M059J (cell line): Measurements from ENCODE around the gene DNAJA3. TPM values are rescaled to one million over a fixed set of nuclear protein-coding genes. Genes with fewer than 3 reads are reported as not detected.

ENCODE experiments used
- DNase-seq: peaks from one replicate; pipeline ENCODE4 v3.0.0-alpha.2; 2012; ENCODE audit warnings: low read depth
- total RNA-seq: library from RNA; depleted of rRNA; stranded (reverse); fragments of >200 nt; shearing (Covaris generic); gene quantifications from 2 replicates; pipeline ENCODE4 v1.2.3, GENCODE V29; 2014

Gene DNAJA3
- total RNA-seq, 1 experiment from 2014 or later: 69.0 TPM

DNA sequence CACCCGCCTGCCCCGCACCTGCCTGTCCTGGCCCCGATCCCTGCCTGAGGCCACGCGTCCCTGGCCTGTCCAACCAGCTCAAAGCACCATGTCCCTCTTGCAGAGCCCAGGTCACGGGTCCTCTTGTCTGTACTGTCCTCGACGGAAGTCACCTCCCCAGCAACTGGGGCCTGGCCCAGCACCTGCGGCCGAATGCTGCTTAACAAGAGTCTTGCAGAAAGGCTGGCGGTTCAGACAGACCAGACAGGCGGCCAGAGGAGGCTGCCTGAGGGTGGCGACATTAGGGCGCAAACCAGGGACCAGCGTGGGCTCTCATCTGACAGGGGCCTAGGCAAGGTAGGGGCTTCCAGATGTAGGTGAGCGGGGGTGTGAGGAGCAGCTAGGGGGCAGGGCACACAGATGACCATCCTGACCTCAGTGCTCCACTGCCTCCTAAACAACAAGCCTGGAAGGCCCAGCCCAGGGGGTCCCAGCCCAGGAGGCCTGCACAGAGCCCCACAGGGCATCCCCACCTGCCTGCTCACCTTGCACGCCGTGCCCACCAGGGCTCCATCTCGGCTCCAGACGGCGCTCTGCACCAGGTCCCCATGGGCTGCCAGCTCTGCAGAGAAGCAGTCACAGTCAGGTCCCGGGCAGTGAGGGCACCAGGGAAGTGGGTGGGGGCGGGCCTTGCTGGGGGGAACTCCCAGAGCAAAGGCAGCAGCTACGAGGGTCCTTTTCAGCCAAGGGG is 20.5 kb upstream of the DNAJA3 start:
- no peak for DNase-seq

DNA sequence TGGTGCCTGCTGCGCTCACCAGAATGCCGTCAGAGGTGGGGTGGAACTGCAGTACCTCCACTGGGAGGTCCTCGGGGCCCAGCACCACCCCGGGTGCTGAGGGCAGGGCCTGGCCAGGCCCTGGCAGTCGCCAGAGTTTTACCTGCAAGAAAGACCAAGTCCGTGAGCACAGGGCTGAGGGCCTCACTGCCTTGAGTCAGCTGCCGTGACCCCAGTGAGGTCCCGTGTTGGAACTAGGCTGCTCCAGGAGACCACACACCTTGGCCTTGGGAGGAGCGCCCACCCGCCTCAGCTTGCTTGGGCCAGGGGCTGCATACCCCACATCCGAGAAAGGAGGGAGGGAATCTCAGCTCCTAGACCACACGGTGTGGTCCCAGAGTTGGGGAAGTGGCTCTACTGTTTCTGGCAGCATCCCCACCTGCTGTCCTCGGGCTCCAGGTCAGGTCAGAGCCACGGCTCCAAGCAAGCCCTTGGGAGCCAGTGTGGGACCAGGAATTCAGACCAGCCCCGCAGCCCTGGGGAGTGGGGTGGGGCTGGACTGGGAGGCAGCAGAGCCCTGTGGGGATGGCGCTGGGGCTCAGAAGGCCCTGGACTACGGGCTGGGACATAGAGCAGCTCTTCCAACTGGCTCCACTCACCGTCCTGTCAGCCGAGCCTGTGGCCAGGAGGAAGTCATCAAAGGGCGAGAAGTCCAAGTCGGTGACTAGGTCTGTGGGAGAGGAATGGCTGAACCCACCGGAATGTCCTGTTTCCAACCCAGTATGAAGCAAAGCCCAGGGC is 17.9 kb upstream of the DNAJA3 start:
- DNase-seq: peak; percentile 65

DNA sequence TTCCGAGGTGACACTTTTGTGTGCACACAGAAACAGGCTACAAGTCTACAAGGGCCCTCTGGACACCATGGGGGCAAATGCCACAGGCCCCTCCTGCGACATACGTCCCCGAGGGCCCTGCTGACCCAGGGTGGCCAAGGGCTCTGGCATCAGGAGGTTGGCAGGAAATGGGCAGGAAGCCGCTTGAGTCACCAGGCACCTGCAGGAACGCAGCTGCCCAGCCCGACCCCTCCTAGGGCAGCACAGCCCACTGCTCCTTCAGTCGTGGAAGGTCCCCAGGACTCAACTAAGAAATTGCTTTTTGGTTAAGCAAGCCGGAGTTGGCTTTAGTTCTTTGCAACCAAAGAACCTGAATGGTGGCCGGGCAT is 17.4 kb upstream of the DNAJA3 start:
- DNase-seq: no peak

DNA sequence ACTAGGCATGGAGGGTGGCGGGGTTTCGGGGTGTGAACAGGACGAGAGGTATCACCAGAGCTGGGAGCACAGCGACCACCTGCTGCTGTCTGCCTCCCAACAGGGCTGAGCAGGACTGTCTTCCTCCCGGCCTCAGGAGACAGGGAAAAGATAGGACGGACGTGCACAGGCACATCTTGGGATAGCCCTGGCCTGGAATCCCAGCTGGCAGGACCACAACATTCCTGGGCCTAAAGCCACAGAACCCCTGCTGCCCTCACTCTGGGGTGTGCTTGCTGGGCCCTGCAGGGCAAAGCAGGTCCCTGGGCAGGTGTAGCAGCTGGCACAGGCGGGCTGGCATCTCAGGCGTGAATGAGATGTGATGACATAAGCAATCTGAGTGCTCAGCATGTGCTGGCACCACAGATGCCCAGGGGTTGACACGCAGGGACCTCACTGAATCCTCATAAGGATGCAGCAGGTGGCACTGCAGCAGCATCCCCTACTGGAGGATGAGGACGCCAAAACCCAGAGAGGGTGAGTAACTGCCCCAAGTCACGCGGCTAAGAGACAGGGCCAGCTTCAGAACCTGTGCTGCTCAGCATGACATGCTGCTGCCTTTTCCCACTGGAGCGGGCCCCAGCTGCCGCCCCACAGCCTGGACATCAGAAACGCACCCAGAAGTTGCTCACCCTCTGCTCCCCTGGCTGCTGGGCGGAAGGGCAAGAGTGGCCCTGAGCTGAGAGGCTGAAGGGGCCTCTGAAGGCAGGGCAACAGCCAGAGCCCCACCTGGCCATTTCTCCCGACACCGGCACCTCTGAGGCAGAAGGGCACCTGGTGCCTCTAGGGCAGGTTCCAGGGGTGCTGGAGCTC is 16.4 kb upstream of the DNAJA3 start:
- no peak for DNase-seq

DNA sequence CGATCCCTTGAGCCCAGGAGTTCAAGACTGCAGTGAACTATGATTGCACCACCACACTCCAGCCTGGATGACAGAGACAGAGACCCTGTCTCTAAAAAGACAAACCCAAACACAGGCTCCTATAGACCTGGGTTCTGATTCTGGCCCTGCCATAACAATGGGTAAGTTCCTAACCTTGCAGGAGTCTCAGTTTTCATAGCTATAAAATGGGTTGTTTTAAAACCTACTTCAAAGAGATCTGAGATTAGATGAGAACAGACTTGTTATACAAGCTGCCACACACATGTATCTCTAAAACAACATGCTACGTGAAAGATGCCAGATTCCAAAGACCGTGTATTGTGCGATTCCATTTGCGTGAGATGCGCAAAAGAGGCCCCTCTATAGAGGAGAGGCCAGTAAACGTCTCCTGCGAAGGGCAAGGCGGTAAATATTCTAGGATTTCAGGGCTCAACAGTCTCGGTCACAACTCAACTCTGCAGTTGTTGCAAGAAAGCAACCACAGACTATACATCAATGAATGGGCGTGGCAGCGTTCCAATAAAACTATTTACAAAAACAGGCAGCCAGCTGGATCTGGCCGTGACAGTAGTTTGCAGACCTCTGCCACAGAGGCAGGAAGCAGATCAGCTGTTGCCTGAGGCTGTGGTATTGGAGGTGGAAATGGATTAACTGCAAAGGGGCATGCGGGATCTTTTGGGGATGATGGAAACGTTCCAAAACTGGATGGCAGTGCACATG is 15.2 kb upstream of the DNAJA3 start:
- DNase-seq: peak; percentile 84

DNA sequence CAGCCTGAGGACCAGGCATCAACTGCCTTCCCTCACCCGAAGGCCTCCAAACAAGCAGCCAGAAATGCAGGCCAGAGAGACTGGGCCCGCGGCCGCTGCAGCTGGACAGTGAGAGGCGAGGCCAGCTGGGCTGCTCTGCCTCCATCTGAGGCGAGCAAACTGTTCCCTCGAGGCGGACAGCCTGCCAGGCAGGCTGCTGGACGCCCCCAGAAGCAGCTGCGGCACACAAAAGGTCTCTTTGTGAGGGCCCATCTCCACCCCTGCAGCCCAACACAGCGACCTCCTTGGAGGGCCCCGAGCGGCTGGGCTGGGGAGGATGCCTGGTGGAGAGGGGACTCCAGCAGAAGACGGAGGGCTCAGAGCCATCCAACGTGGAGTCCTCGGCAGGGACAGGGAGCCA is 14.0 kb upstream of the DNAJA3 start:
- DNase-seq: no peak

DNA sequence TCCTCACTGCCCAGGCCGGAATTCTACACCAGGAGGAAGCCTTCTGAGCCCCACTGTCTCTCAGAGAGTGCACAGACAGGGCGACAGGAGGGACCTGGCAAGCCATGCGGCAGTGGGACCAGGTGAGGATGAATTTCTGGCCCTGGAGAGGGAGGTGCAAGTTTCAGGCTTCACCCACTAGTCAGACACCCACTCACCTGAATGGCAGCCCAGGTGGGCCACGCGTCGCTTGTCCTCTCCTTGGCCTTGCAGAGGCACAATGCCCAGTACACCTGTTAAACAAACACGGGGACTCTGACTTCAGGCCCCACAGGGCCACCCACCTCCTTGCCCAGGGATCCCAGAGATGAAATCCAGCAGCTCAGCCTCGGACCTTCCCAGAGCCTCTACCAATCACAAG is 13.5 kb upstream of the DNAJA3 start:
- DNase-seq: no peak

DNA sequence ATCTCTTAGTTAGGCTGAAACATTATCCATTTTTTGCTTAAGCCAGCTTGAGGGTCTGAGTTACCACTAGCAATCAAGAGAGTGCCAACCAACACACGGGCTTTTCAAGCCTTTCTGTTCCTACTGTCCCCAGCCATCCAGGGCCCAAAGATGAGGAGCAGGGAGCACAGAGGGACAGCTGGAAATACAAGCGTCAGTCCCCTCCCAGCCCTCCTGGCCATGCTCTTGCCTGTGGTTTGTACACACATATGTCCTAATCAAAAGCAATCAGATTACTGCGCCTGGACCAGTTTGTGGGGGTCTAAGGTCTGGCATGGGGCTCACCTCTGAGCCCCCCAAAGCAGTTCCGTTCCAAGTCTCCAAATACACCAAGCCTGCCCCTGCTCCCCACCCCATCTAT is 12.8 kb upstream of the DNAJA3 start:
- DNase-seq: no peak

DNA sequence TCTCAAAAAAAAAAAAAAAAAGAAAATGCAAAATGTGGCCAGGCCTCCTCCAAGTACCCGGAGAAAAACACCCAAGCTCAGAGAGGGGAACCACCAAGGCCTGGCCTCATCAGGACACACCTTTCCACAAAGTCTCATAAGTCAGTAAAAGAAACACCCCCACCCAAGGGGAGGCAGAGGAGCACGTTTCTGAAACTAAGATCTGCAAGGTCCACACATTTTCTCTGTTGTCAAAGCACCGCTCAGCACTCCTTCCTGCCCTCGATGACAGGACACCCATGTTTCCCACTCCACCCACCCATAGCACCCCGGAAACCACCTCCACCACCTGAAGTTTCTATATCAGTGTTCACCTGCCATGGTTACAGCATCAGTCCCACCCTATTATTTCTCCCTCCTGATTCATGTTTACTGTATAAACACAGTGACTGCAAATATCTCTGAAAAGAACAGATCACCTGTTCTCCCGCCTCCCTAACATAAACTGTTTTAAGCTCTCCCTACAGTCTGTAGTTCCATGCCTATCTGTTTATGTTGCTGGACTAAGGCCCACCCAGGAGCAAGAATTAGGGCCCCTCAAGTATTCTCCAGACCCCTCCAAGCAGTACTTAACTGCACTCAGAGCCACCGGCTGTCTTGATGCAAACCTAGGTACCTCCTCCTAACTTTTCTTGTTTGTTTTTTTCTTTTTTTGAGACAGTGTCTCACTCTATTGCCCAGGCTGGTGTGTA is 11.3 kb upstream of the DNAJA3 start:
- no peak for DNase-seq

DNA sequence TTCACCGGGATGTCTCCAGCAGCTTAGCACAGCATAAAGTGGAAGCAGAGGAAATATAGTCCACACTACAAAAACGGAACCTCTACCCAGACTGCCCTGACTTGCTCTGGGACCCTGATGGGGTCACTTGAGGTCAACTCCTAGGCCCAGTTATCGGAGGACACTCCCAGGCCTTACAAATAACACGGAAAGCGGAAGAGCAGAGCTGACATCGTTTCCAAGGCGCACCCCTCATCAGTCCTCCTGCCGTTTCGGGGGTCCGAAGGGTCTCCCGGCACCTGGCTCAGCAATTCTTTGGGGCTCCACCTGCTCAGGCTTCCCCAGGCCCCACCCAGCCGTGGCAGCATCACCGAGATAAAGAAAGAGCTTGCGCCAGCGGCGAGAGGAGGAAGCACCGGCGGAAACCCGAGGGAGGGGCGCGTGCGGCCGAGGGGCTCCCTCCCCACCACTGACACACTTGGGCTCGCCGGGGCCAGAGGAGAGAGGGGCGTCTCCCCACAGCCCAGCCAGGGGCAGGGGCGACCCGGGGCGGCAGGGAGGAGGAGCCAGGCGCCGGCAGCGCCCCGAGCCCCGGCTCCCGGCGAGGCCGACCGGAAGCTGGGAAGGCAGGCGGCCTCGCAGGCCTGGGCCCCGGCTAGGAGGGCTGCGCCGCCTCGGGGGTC is 10.0 kb upstream of the DNAJA3 start:
- no peak for DNase-seq

DNA sequence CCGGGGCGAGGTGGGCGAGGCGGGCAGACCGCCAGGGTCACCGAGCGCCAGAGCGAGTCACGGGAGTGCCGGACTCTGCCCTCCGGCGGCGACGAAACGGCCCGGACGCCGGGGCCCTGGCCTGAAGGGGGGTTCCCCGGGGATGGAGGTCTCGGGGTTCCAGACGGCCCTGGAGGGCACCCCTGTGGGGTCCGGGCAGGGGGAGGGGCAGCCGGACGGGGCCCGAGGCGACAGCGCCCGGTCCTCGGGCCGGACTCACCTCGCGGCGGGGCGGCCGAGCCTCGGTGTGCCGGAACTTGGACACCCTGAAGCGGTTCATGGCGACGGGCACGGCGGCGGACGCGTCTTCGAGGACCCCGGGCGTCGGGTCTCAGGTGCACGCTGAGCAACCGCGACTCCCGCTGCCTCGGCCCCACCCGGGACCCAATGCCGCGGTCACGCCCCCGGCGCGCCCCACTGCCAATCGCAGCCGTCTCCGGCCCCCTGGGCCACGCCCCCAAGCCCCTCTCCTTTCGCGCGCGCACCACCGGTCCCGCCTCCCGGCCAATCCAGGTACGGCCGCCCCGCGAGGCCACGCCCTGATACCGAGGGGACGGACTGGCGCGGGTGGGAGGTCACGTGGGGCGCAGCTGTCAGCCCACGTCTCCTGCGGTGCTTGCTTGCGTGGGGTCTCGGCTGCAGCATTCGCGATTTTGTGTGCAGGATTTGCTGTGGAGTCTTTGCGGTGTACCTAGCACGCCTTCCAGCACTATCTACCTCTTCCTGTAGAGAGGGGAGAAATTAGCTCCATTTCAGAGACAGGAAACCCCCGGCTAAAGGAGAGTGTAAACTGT is 9.3 kb upstream of the DNAJA3 start, which contains the start of gene CORO7:
TSS of gene CORO7 (minus strand) at position 397 of the 833 bp plus-strand sequence. CDS start at position 319, 78 bp downstream.
- peak; percentile 87 for DNase-seq

DNA sequence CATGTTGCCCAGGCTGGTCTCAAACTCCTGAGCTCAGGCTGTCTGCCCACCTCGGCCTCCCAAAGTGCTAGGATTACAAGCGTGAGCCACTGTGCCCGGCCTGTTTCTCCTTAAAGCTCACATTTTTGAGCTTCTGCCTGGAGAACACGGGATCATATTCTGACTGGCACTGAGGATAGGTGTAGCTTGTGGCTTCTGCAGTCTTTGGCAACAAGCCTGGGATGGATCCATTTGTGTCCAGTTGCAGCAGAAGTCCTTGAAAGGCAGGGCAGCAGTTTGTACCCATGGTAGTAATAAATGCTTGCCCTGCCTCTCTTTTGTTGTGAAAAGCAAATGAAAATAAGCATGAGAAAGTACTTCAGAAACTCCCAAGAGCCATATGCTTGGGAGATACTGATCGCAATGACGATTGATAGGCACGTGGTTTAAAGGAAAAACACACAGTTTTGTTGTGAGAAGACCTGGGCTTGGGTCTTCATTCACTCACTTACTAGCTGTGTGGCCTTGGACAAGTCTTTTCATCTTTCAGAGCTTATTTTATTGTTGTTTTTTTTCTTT is 6.2 kb upstream of the DNAJA3 start:
- DNase-seq: no peak

DNA sequence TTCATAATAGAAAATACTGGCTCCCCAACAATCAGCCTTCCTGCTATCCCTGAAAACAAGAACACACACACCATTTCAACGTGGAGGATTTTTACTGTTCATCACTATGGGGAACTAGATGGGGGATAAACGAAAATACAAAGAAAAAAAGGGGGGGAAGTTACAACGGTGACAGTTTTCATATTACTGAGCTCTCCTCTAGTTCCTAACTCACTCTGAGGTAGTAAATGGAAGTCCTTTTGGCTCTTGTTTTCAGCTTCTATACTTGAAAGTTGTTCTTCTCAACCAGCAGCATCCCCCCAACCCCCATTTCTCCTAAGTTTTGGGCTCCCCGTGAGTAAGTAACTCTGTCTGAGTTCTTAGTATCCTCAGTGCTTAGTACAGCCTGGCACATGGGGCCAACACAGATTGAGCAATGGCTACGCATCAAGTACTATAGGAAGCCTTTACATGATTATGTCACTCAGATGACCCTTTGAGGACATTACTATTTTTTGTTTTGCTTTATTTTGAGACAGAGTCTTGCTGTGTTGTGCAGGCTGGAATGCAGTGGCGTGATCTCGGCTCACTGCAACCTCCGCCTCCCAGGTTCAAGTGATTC is 5.1 kb upstream of the DNAJA3 start:
- no peak for DNase-seq

DNA sequence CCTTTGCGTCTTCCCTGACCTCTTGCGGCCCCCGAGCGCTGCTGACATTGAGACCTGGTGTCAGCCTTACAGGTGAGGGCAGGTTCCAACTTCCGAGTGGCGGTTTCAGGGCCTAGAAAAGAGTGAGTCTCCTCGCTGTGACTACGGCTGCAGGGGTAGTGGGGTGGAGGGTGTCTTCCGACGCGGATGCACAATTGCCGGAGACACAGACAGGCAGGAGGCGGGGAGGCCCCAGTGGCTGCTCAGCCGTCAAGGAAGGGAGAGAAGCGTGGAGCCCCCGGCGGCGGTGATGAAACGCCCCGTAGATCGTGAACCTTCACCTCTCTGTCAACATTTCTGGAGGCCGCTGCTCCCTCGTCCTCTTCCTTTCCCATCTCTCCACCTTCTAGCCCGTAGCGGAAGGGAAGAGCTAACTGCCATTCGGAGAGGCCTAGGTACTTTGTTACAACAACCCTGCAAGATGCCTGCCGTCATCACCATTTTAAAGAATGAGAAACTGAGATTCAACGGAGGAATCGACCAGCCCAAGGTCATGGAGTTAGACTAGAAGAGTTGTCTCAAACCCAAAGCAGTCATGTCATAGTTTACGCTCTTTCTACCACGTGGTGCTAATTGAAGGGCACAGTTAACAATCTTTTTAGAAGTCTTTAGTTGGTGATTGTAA is 485 bp downstream of the DNAJA3 start:
- DNase-seq: no peak

DNA sequence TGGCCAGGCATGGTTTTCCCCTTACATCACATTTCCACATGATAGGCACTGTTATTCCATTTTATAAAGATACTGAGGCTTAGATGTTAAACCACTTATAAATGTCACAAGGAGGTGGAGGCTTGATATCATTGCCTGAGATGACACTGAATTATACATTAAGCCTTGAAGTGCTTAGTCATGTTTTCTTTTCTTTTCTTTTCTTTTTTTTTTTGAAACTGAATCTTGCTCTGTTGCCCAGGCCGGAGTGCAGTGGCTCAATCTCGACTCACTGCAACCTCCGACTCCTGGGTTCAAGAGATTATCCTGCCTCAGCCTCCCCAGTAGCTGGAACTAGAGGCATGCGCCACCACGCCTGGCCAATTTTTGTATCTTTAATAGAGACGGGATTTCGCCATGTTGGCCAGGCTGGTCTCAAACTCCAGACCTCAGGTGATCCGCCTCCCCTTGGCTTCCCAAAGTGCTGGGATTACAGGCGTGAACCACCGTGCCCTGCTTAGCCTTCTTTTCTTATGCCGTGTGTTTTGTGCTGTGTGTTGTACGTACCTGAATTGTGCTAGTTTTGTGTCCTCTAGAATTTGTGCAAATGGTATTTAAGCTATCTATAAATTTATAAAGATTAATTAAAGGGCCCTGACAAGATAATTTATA is 1.2 kb downstream of the DNAJA3 start:
- no peak for DNase-seq

DNA sequence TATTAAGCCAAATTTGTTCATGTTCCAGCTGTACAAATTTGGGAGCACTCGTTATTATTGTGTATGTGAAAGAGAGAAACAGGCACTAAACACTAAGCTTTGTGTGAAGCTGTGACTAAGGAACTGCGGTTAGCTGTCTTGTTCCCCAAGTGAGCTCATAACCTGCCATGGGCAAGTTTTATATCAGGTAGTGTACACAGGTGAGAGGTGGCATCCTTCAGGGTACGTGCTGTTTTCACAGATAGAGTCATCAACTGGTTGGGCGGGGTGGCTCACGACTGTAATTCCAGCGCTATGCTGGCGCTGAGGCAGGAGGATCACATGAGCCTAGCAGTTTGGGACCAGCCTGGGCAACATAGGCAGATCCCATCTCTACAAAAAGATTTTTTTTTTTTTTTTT is 2.8 kb downstream of the DNAJA3 start:
- no peak for DNase-seq

DNA sequence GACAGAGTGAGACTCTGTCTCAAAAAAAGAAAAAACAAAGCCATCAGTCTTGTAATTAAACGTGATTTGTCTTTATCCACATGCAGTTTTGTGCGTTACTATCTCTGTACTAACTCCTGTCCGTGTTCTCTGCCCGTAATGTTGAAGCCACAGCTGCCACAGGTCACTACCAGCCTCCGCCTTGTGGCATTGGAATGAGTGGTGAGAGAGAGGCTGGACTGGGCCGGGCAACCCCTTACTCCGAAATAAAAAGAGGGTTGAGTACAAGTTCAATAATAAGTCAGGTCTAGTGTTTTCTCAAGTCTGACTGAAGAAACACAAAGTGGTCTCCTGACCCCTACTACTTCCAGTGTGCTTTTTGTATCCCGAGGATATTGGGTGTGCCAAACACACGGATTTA is 5.4 kb downstream of the DNAJA3 start:
- no peak for DNase-seq

DNA sequence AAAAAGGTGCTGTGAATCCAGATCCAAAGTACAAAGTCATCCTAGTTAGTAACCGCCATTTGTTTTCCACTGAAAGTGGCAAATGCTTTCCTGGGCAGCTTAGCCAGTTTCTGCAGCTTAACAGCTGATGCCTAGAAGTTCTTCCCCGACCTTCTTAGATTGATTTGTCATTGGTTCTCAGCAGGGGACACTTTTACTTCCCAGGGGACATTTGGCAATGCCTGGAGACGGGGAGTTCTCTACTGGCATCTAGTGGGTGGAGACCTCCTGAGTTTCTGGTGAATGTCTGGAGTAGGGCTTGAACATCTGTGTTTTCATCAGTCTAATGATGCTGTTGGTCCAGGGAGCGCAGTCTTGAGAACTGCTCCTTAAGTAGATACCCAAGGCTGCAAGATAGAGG is 7.6 kb downstream of the DNAJA3 start:
- DNase-seq: no peak
